Measurements from ENCODE around the gene LIFR.

The LIFR gene

GRCh38 chr5:38559428-38559827 lies 3.0 kb upstream of the LIFR start:
- no peak for DNase-seq (ENCODE audit: extremely low read depth, low read depth)
- TF ChIP-seq CTCF (IDR thresholded peaks at IDR 0.05; ENCODE audit: low read depth, low read length, missing control alignments): no peak
- H3K4me3 ChIP-seq (replicated peaks; ENCODE audit: low read depth, low read length): no peak overlapping the region

- no peak for DNase-seq (ENCODE audit: extremely low read depth, low read depth)
- H3K4me3 ChIP-seq (replicated peaks; ENCODE audit: low read depth, low read length): peak overlapping the region; percentile 77
- no peak for TF ChIP-seq CTCF (IDR thresholded peaks at IDR 0.05; ENCODE audit: low read depth, low read length, missing control alignments)
These were observed 1.3 kb upstream of the LIFR start for GRCh38 chr5:38557792-38558191.

DNA sequence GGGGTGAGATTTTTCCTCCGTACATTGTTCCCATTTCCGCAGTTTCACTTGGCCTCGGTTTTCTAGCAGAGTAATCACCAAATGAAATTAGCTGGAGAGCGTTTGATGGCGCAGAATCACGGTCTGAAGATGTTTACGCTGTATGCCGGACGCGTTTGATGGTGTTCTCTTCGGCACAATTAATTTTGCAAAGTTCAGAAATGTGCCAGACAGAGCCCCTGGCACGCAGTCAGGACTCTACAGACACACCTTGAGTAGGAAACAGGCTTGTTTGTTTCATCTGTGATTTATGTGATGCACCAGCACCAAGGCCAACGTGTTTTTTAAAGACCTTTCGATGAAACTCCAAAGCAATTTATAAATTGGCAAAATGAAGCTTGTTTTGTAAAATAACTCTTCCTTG lies 863 bp upstream of the LIFR start:
- TF ChIP-seq CTCF (IDR thresholded peaks at IDR 0.05; ENCODE audit: low read depth, low read length, missing control alignments): no peak
- peak overlapping the region; percentile 77 for H3K4me3 ChIP-seq (replicated peaks; ENCODE audit: low read depth, low read length)
- DNase-seq (ENCODE audit: extremely low read depth, low read depth): peak; percentile 5

GRCh38 chr5:38556088-38556598 lies 303 bp downstream of the LIFR start:
- no peak for DNase-seq (ENCODE audit: extremely low read depth, low read depth)
- H3K4me3 ChIP-seq (replicated peaks; ENCODE audit: low read depth, low read length): peak overlapping the region; percentile 77
- TF ChIP-seq CTCF (IDR thresholded peaks at IDR 0.05; ENCODE audit: low read depth, low read length, missing control alignments): no peak

DNA sequence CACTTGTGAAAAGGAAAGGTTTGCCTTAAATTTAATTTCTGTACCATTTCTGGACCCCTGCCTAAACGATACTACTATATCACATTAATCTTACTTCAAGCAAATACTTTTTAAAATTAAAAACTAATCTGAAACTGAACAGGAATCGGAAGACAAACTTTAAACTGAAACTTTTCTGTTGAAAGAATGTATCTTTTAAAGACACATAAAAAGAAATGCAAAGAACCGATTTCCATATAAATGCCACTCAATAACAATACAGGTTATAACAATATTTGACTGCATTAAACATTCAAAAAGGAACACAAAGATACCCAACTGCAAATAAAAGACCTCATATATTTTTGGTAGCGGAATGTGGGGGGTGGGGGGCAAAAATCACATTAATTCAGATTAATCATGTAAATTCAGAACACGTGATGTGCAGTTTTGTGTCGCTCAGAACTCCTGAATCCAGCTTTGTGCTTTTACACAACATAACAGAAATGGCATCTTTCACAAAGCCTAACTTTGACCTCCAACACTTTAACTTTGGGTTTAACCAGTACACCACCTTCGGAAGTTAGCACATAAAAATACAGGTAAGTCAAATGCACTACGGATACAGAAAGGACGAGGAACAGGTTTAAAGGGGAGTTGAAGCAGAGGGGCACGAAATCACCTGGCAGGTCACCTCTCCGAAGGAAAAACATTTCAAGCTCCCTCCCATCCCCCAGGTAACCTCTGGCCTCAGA lies 925 bp downstream of the LIFR start:
- no peak for DNase-seq (ENCODE audit: extremely low read depth, low read depth)
- no peak for TF ChIP-seq CTCF (IDR thresholded peaks at IDR 0.05; ENCODE audit: low read depth, low read length, missing control alignments)
- peak overlapping the region; percentile 77 for H3K4me3 ChIP-seq (replicated peaks; ENCODE audit: low read depth, low read length)

DNA sequence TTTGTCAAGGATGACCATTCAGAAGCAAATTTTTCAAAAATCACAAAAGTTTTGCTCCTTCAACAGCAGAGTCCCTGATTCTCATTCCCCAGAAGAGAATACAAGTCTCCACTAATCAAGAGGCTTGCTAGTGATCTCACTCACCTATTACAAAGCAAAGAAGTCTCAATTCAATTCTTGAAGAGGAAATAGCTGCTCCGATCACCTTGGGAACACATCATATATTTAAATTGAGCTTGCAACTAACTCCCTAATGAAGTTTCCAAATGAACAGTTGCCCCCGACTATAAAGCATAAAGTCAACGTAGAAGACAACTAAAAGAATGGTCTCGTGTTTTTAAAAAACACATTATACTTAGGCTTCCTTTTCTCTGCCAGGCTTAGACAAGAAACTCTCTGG lies 1.6 kb downstream of the LIFR start:
- no peak for DNase-seq (ENCODE audit: extremely low read depth, low read depth)
- H3K4me3 ChIP-seq (replicated peaks; ENCODE audit: low read depth, low read length): no peak overlapping the region
- TF ChIP-seq CTCF (IDR thresholded peaks at IDR 0.05; ENCODE audit: low read depth, low read length, missing control alignments): no peak
